ENCODE results near the gene ZKSCAN1.

GRCh38 chr7:100033526-100033925 is 18.1 kb downstream of the ZKSCAN1 start:
- TF ChIP-seq POLR2A (IDR thresholded peaks at IDR 0.05) (no peak), CTCF (IDR thresholded peaks at IDR 0.05) (no peak)

All from right lobe of liver (tissue), 4 donors.